HepG2 (cell line): ENCODE data around the gene CD9. TPM values are rescaled to one million over a fixed set of nuclear protein-coding genes. Genes with fewer than 3 reads are reported as not detected.

ENCODE experiments used
- ATAC-seq: fragments of 200-7000 bp; cut with Tn5 transposase; 3 replicates; pipeline ENCODE4 v1.9.1; 2020; ENCODE audit warnings: mild to moderate bottlenecking, moderate library complexity
- BruUV-seq: library from RNA; stranded (reverse); fragments of 400-500 nt; replicated peaks from 2 replicates; lab custom pipeline; 2021; lab: Mats Ljungman, UMichigan
- CTCF ChIA-PET: fragments of 300-600 bp; formaldehyde crosslinking; extraction: SDS; loops from one replicate; lab custom pipeline; 2021; ENCODE audit warnings: low total read pairs, inconsistent platforms, low intra/inter-chr PET ratio; lab: Yijun Ruan, JAX
- POLR2A ChIA-PET: fragments of 350-600 bp; sonication (Branson Sonifier 250); formaldehyde crosslinking; loops from one replicate; lab custom pipeline; 2020; ENCODE audit warnings: antibody characterized with exemption, inconsistent platforms; lab: Yijun Ruan, JAX
- DNase-seq: peaks from one replicate; pipeline ENCODE4 v3.0.0-alpha.2; 2015; ENCODE audit warnings: low spot score
- FAIRE-seq: peaks from 3 replicates; lab custom pipeline; 2011; peaks lifted over from hg19 to GRCh38; lab: Jason Lieb, UNC
- H2AFZ ChIP-seq: one replicate; pipeline ENCODE4 v1.6.1; 2011; ENCODE audit warnings: low read length, inconsistent platforms
- H3K27ac ChIP-seq: fragments of 300-600 bp; 3 replicates; pipeline ENCODE4 v1.8.0; 2011; ENCODE audit warnings: mixed run types, mild to moderate bottlenecking, mixed read lengths, low read length, inconsistent platforms; ENCODE audit not compliant: insufficient read depth; ENCODE audit errors: extremely low read length
- H3K27me3 ChIP-seq, 2 experiments: fragments of 200-600 bp in 1 of 2; 2 replicates in 1 of 2; 3 replicates in 1 of 2; pipeline versions ENCODE4 v1.6.0 to v1.8.0; 2011; ENCODE audit warnings: low read length in 2 of 2, mild to moderate bottlenecking in 2 of 2, moderate library complexity in 2 of 2, inconsistent platforms in 1 of 2; ENCODE audit not compliant: insufficient read depth in 2 of 2, control insufficient read depth in 1 of 2
- H3K36me3 ChIP-seq, 2 experiments: fragments of 200-600 bp in 1 of 2; replicated peaks in 1 of 2; 2 replicates in 1 of 2; 3 replicates in 1 of 2; pipeline versions ENCODE4 v1.5.1 to v1.8.0; 2011; ENCODE audit warnings: low read length in 2 of 2, inconsistent platforms in 1 of 2; ENCODE audit not compliant: insufficient read depth in 2 of 2, control insufficient read depth in 1 of 2
- H3K4me1 ChIP-seq: 2 replicates; pipeline ENCODE4 v1.5.1; 2012; ENCODE audit warnings: low read length, inconsistent platforms; ENCODE audit not compliant: insufficient read depth
- H3K4me2 ChIP-seq: 2 replicates; pipeline ENCODE4 v1.6.0; 2011; ENCODE audit warnings: low read depth, low read length, inconsistent platforms
- H3K4me3 ChIP-seq, 3 experiments: fragments of 200-600 bp in 1 of 3; sonication (generic), shearing (Covaris generic) in 1 of 3; replicated peaks in 1 of 3; 2 replicates each; pipeline ENCODE4 v1.5.1; 2011 to 2016; ENCODE audit warnings: low read length in 3 of 3, inconsistent platforms in 2 of 3, low read depth in 2 of 3, mild to moderate bottlenecking in 2 of 3, control low read depth in 1 of 3, mixed read lengths in 1 of 3; ENCODE audit not compliant: insufficient read depth in 1 of 3
- H3K79me2 ChIP-seq: one replicate; pipeline ENCODE4 v1.6.1; 2011; ENCODE audit warnings: low read length, inconsistent platforms; ENCODE audit not compliant: insufficient read depth
- H3K9ac ChIP-seq: 2 replicates; pipeline ENCODE4 v1.6.0; 2011; ENCODE audit warnings: mild to moderate bottlenecking, low read depth, low read length, inconsistent platforms; ENCODE audit not compliant: insufficient read depth
- H3K9me3 ChIP-seq: 2 replicates; pipeline ENCODE4 v1.5.1; 2012; ENCODE audit warnings: mild to moderate bottlenecking, low read length
- H4K20me1 ChIP-seq: 2 replicates; pipeline ENCODE4 v1.6.0; 2011; ENCODE audit warnings: inconsistent platforms, mild to moderate bottlenecking, low read length, moderate library complexity; ENCODE audit not compliant: insufficient read depth
- ARHGAP35 ChIP-seq: sonication (generic); formaldehyde crosslinking; IDR thresholded peaks from 2 replicates; pipeline ENCODE4 v1.9.0; 2022; ENCODE audit warnings: mild to moderate bottlenecking, inconsistent platforms, moderate library complexity, missing genetic modification reagents, borderline replicate concordance
- PPARG ChIP-seq: conservative IDR thresholded peaks from 2 replicates; pipeline ENCODE4 v1.6.1; 2016; ENCODE audit warnings: missing biosample characterization, missing genetic modification reagents
- SOX13 ChIP-seq, 3 experiments: fragments of 450-650 bp in 1 of 3; sonication (generic) in 1 of 3; formaldehyde crosslinking in 1 of 3; IDR thresholded peaks in 2 of 3; conservative IDR thresholded peaks in 1 of 3; 2 replicates each; pipeline versions ENCODE4 v1.5.0 to v1.6.1; 2016 to 2020; ENCODE audit warnings: antibody characterized with exemption in 1 of 3, mild to moderate bottlenecking in 1 of 3, missing compliant biosample characterization in 1 of 3, missing genetic modification reagents in 1 of 3, moderate library complexity in 1 of 3
- TCF7L2 ChIP-seq: IDR thresholded peaks from 2 replicates; pipeline ENCODE4 v1.6.1; 2011; ENCODE audit warnings: mild to moderate bottlenecking, low read depth, low read length, moderate library complexity
- ZNF264 ChIP-seq: sonication (generic); formaldehyde crosslinking; IDR thresholded peaks from 2 replicates; pipeline ENCODE4 v1.4.0; 2020; ENCODE audit warnings: missing genetic modification reagents
- ZNF451 ChIP-seq: sonication (generic); formaldehyde crosslinking; IDR thresholded peaks from 2 replicates; pipeline ENCODE4 v1.5.0; 2020; ENCODE audit warnings: mild to moderate bottlenecking, missing genetic modification reagents
- ZNF546 ChIP-seq: sonication (generic); formaldehyde crosslinking; conservative IDR thresholded peaks from 2 replicates; pipeline ENCODE4 v1.8.1; 2023; ENCODE audit warnings: mild to moderate bottlenecking, missing genetic modification reagents
- ZNF607 ChIP-seq: sonication (generic); formaldehyde crosslinking; IDR thresholded peaks from 2 replicates; pipeline ENCODE4 v1.5.1; 2020; ENCODE audit warnings: missing genetic modification reagents, mild to moderate bottlenecking, borderline replicate concordance
- ZZZ3 ChIP-seq: sonication (generic); formaldehyde crosslinking; IDR thresholded peaks from 2 replicates; pipeline ENCODE4 v1.4.0; 2020; ENCODE audit warnings: missing genetic modification reagents, mild to moderate bottlenecking, borderline replicate concordance
- WGBS: methylation state at CpG from one replicate; pipeline ENCODE4 v1.1.6; 2017; ENCODE audit warnings: low lambda C conversion rate; 5-methylcytosine and 5-hydroxymethylcytosine counted together
- in situ Hi-C: cut with HindIII; loops from 2 replicates; pipeline ENCODE4 v1.10.0; 2017; ENCODE audit warnings: low pct_unique_long_range_greater_than_20kb; ENCODE audit not compliant: extremely low pct_ligation_motif_present
- intact Hi-C: fragments of 100-400 bp; cut with micrococcal nuclease; formaldehyde crosslinking; loops from one replicate; pipeline ENCODE4 v1.10.0; 2022; ENCODE audit not compliant: unreplicated experiment
- polyA plus RNA-seq, 8 experiments: library from polyadenylated mRNA; depleted of rRNA in 3 of 8; stranded (reverse) in 7 of 8; unstranded in 1 of 8; fragments of >200 nt; fragmentation: Illumina TruSeq in 4 of 8; extraction: Trizol in 4 of 8; gene quantifications; 2 replicates each; pipeline versions ENCODE4 v1.2.1 to v1.2.3, GENCODE V29; 2011 to 2016; ENCODE audit warnings: low read depth in 4 of 8, missing spikeins in 1 of 8, mixed read lengths in 1 of 8; ENCODE audit not compliant: insufficient read depth in 1 of 8
- total RNA-seq, 5 experiments: library from RNA; depleted of rRNA; stranded (reverse); fragments of >200 nt; fragmentation: Illumina TruSeq; extraction: Trizol; gene quantifications; 2 replicates each; pipeline ENCODE4 v1.2.3, GENCODE V29; 2016; ENCODE audit warnings: low read depth in 1 of 5
- TF ChIP-seq, protein P1 (sequence below): sonication (generic); formaldehyde crosslinking; IDR thresholded peaks from 2 replicates; pipeline ENCODE4 v1.8.0; 2022; ENCODE audit warnings: mild to moderate bottlenecking, missing genetic modification reagents; ENCODE audit not compliant: insufficient replicate concordance
- TF ChIP-seq, protein P2 (sequence below): sonication (generic); formaldehyde crosslinking; IDR thresholded peaks from 2 replicates; pipeline ENCODE4 v1.8.0; 2022; ENCODE audit warnings: mild to moderate bottlenecking, missing genetic modification reagents, borderline replicate concordance
- TF ChIP-seq, protein P3 (sequence below): sonication (generic); formaldehyde crosslinking; conservative IDR thresholded peaks from 2 replicates; pipeline ENCODE4 v1.4.0; 2020; ENCODE audit warnings: missing genetic modification reagents

Gene CD9
- total and polyA plus RNA-seq, 2 of the 13 experiments (the other 11 are each of a cell fraction or from before 2014, with no cell fraction given): 5.8 to 38.3 TPM

DNA sequence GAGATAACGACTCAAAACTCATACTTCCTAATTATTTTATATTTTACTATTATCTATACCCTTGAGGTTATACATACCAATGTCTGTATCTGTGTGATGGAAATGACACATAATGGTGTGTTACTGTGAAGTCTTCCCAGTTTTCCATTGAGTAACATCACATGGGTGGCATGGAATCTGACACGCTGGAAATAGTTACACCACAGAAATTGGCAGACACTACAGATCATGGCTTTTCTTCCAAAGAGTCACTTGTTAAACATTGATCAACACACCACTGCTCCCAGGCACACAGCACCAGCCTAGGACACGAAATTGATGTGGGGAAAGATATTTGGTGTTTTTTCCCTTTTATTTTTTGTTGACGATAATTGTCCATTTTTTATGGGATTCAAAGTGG is 42.7 kb upstream of the CD9 start:
- Histone ChIP-seq H3K27ac (no peak overlapping the region), H3K9me3 (no peaks in the 10 kb centered on the region), H3K9ac (no peak overlapping the region), H3K4me3 (no peak overlapping the region), H3K79me2 (no peaks in the 10 kb centered on the region), H2AFZ (no peak overlapping the region), H3K4me2 (no peak overlapping the region), H4K20me1 (no peaks in the 10 kb centered on the region), H3K4me1 (peaks cover 30% of the 10 kb centered on the region), H3K36me3 (no peaks in the 10 kb centered on the region), H3K27me3 (peaks cover 5 to 7% of the 10 kb centered on the region in 2 experiments; a peak in 3 of 5 replicates)
- no peak for DNase-seq
- intact Hi-C loops (no loop called here), in situ Hi-C loops (no loop called here)
- no TSS peak for BruUV-seq
- ChIA-PET POLR2A (interaction anchor here (1.0 kb wide), 1 partner anchor 11 kb away, joined by 3 read pairs; no protein-coding TSS in a partner anchor), CTCF (no interaction called here)
- FAIRE-seq: no peak
- TF ChIP-seq, protein P1, sequence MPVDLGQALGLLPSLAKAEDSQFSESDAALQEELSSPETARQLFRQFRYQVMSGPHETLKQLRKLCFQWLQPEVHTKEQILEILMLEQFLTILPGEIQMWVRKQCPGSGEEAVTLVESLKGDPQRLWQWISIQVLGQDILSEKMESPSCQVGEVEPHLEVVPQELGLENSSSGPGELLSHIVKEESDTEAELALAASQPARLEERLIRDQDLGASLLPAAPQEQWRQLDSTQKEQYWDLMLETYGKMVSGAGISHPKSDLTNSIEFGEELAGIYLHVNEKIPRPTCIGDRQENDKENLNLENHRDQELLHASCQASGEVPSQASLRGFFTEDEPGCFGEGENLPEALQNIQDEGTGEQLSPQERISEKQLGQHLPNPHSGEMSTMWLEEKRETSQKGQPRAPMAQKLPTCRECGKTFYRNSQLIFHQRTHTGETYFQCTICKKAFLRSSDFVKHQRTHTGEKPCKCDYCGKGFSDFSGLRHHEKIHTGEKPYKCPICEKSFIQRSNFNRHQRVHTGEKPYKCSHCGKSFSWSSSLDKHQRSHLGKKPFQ (CRISPR knock-in tag): no peak
- TF ChIP-seq ZNF546: no peak
- no peak for TF ChIP-seq ZNF451 (CRISPR knock-in tag)
- no peak for TF ChIP-seq TCF7L2
- ATAC-seq: no peak
- WGBS: 60% methylated on average over 4 of the region's 4 CpGs

DNA sequence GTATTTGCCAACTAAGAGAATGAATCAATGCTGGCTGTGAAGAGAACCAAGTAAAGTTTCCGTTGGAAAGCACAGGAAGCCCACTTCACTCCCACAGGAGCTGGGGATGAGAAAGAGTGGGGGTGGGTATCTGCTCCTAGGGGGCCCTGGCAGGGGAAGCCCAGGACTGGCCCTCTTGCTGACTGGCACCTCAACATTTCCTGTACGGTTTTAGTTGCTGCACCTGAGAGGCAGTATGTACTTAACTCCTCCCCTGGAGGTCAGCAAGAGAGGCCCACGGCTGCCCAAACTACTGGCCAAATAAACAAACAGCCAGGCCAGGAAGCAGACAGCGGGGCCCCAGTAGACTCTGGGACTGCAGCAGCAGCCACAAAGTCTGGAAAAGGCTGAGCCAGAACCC is 41.9 kb upstream of the CD9 start:
- H3K27ac ChIP-seq: peak overlapping the region; percentile 1
- H3K9me3 ChIP-seq: no peaks in the 10 kb centered on the region
- H3K79me2 ChIP-seq: no peaks in the 10 kb centered on the region
- FAIRE-seq: no peak
- H4K20me1 ChIP-seq: no peaks in the 10 kb centered on the region
- peaks cover 30% of the 10 kb centered on the region for H3K4me1 ChIP-seq
- DNase-seq: peak; percentile 34
- intact Hi-C loops: no loop called here
- no TSS peak for BruUV-seq
- peak; percentile 83 for ATAC-seq
- peak overlapping the region; percentile 67 for H3K4me2 ChIP-seq
- POLR2A ChIA-PET: interaction anchor here (1.0 kb wide), 1 partner anchor 10 kb away, joined by 3 read pairs; no protein-coding TSS in a partner anchor
- in situ Hi-C loops: no loop called here
- 0% methylated on average over 3 of the region's 4 CpGs for WGBS
- H3K9ac ChIP-seq: no peak overlapping the region
- H3K27me3 ChIP-seq: peaks cover 5 to 7% of the 10 kb centered on the region in 2 experiments; a peak in 3 of 5 replicates
- H3K36me3 ChIP-seq: no peaks in the 10 kb centered on the region
- peak overlapping the region in 1 of 3 experiments; percentile 31; a peak in 3 of 6 replicates for H3K4me3 ChIP-seq
- CTCF ChIA-PET: no interaction called here
- no peak overlapping the region for H2AFZ ChIP-seq
- TF ChIP-seq ARHGAP35 (CRISPR knock-in tag) (no peak), ZZZ3 (no peak), ZNF264 (no peak), SOX13 (IDR thresholded peaks at IDR 0.05) (no peak), SOX13 (CRISPR knock-in tag; conservative IDR thresholded peaks at IDR 0.05 in 1 of 2, IDR thresholded peaks at IDR 0.05 in 1 of 2) (no peak), PPARG (CRISPR knock-in tag) (no peak), ZNF607 (CRISPR knock-in tag) (no peak)
- TF ChIP-seq, protein P2, sequence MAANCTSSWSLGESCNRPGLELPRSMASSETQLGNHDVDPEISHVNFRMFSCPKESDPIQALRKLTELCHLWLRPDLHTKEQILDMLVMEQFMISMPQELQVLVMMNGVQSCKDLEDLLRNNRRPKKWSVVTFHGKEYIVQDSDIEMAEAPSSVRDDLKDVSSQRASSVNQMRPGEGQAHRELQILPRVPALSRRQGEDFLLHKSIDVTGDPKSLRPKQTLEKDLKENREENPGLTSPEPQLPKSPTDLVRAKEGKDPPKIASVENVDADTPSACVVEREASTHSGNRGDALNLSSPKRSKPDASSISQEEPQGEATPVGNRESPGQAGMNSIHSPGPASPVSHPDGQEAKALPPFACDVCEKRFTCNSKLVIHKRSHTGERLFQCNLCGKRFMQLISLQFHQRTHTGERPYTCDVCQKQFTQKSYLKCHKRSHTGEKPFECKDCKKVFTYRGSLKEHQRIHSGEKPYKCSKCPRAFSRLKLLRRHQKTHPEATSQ (CRISPR knock-in tag): no peak
- TF ChIP-seq, protein P3, sequence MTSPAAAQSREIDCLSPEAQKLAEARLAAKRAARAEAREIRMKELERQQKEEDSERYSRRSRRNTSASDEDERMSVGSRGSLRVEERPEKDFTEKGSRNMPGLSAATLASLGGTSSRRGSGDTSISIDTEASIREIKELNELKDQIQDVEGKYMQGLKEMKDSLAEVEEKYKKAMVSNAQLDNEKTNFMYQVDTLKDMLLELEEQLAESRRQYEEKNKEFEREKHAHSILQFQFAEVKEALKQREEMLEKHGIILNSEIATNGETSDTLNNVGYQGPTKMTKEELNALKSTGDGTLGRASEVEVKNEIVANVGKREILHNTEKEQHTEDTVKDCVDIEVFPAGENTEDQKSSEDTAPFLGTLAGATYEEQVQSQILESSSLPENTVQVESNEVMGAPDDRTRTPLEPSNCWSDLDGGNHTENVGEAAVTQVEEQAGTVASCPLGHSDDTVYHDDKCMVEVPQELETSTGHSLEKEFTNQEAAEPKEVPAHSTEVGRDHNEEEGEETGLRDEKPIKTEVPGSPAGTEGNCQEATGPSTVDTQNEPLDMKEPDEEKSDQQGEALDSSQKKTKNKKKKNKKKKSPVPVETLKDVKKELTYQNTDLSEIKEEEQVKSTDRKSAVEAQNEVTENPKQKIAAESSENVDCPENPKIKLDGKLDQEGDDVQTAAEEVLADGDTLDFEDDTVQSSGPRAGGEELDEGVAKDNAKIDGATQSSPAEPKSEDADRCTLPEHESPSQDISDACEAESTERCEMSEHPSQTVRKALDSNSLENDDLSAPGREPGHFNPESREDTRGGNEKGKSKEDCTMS (CRISPR knock-in tag): no peak
